ENCODE data around the gene DRC1.

The DRC1 gene

DNA sequence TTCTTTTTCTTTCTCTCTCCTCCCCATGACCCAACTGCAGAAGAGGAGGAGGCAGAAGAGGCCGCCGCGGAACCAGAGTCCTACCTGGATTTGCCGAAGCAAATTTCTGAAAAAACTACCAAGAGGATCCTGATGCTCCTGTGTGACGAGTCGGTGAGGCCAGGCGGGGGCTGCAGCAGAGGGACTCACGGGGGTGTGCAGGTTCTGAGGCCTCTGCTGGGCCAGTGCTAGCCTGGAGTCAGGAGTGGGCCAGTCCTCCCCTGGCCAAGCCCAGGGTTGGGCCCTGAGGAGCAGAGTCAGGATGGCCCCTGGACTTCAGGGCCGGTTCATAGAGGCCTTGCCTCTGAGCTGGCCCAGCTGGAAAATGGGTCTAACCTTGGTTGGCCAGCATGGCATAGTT, 46.9 kb downstream of the DRC1 start:
- DNase-seq (ENCODE audit: low read depth, low spot score) = no peak

DNA sequence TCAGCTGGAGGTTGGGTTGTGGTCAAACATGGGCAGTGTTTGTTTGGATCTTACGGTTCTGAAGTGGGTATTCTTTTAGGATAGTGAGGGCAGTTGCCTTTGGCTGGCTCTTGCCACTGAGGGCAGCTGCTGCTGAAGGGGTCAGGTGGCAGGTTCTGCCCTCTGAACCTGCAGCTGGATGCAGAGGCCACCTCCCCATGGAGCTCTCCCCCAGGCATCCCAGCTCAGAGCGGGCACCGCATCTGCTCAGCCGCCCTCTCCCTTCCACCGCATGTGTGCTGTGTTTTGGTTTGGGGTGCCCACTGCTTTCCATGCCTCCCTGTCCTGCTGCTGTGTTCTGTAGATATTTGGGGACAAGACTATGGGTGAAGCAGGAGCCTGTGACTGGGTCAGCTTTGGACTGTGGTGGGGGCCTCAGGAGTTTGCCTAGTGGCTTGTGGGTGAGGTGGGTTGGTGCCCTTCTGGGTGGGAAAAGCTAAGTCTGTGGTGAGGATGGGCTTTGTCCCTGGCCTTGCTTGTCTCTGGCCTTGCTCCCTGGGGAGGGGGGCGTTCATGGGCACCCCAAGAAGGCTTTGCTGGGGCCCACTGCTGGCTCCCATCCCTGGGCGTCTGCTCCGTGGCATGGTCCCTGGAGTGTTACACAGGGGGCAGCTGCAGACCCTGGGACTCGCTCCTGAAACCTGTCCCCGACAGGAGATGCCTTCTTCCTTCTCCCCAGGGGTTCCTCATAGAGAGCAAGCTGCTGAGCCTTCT, 47.7 kb downstream of the DRC1 start:
- no peak for DNase-seq (ENCODE audit: low read depth, low spot score)

DNA sequence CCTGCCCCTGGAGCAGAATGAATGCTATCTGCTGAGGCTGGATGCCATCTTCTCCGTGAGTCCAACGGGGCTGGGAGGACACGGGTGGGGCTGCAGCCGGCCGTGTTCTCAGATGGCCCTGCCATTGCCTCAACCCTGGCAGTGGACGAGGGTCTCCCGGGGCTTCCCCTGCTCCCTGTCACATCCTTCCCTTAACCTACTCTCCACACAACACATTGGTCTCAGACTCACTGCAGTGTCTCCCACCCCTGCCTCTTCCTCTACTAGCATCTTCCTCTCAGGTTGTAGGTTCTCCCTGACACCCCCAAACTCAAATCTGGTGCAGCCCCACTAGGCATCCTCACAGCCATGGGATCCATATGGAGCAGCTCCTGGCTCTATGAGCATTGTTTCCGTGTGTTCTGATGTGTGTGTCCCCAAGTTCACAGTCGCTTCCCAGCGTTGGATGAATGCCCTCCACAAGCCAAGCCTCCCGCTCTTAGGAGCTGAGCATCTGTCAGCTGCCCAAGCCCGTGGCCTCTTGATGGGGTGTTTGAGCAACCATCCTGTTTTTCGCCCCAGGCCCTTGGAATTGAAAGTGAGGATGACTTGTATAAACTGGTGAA, 48.4 kb downstream of the DRC1 start:
- DNase-seq (ENCODE audit: low read depth, low spot score) = no peak

DNA sequence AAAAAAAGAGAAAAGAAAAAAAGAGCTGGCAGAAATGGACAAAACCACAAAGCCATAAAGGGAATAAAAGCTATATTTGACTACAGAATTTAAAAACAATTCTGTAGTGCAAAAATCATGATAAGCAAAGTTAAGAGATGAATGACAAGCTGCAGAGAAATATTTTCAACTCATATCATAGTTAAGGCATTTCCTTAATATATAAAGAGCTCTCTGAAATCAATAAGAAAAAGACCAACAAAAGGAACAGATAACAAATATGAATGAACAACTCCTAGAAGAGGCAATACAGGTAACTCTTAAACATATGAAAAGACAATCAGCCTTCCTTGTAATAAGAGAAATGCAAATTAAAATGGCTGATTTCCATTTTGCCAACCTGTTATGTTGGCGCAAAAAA, 50.0 kb downstream of the DRC1 start:
- no peak for DNase-seq (ENCODE audit: low read depth, low spot score)

GRCh38 chr2:26453421-26454329, 52.0 kb downstream of the DRC1 start:
- no peak for DNase-seq (ENCODE audit: low read depth, low spot score)

DNA sequence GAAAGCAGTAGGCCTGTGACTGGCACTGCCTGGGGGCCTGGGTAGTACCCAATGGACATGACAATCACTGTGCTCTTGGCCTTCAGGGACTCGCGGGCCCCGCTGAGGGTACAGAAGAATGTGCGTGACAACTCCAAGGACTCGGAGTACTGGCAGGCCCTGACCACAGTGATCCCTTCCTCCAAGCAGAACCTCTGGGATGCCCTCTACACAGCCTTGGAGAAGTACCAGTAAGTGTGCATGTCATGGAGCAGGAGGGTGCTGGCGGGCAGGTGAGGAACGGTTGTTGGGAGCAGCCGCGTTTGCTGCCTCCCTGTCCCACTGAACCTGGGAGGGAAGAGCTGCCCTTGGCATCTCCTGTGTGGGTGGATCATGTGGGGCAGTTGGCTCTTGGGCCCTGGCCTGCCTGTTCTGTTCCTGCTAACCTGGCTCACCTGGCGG, 52.9 kb downstream of the DRC1 start:
- no peak for DNase-seq (ENCODE audit: low read depth, low spot score)

DNA sequence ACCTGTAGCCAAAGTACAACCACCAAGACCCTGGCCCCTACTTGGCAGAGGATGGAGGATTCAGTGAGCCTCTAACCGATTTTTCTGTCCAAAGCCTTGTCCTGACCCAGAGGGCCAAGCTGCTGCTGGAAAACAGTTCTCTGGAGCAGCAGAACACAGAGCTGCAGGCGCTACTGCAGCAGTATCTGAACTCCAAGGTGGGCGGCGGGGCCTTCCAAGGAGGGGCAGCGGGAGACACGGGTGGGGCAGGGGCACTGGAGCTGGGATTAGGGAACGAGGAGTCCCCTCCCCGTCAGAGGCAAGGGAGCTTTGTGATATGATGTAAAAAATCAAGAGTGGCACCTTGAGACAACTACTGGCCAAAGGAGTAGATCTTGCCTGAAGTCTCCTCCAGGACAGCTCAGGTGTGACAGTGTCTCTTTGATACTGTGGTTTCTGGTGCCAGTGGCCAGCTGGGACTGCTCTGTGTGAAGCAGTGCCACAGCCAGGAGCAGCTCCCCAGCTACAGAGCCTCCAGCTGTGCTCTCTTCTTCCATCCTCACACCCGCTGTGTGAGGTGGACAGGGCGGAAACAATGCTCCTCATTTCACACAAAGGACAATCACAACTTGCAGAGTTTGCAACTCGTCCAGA, 53.4 kb downstream of the DRC1 start:
- no peak for DNase-seq (ENCODE audit: low read depth, low spot score)

DNA sequence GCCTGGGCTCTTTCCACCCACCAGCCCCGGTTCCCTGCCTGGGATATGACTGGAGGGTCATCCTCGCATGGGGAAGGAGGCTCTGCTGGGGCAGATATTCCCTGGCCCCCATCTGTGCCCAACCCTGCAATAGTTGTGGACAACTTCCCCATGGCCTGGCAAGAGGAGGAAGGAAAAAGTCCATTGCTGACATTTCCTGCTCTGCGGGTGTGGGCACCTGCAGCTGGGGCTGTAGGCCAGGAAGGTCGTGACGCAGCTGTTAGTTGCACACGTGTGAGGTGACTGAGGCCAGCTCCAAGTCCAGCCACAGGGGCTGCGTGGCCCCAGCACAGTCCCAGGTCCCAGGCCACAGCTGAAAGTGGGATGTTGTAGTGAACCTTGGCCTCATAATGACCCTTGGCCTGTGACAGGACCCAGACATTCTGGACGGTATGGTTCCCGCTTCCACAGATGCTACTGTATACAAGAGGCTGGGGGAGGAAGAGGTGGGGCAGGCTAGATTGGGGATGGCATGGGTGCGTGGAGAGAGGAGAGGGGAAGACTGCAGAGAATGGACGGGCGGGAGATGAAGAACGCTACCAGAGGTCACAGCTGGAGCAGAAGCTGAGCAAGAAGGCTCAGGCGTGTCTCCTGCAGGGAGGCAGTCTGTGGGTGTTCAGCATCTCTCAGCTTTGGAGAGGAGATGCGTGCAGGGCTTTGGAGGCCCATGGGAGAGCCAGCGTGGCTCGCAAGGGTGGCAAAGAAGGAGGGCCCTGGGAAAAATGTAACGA, 54.1 kb downstream of the DRC1 start:
- no peak for DNase-seq (ENCODE audit: low read depth, low spot score)

DNA sequence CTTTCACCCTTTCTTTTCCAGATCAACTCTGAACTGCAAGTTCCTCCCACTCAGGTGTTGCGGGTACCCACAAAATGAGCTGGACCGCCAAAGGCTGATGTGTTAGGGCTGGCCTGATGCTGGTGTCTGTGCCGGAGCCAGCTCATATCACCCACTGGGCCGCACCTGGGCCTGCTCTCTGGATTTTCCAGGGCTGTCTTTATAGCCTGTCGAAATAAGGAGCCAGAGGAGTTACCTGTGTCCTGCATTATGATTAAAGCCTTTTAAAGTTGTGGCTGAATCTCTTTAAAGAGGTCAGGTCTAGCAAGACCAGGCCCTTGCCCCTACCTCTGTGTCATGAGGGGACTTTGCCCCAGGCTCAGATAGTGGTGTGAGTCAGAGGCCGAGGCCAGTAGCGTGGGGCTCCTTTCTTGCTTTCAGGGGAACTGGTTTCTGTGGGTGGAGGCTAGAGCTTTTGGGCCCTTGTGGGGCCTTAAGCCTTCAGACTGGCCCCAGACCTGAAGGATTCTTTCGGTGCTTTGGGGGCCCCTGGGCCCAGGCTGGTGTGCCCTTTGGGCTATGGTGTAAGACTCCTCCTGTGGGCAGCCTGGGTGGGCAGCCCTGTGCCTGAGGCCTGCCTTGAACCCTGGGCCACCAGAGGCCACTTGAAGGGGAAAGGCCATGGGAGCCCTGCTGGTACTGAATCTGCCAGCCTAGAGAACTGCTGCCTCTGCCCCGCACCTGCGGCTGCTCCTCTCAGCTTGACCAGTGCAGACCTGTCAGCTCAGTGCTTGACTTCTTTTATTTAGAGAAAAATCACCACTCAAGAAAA, 54.9 kb downstream of the DRC1 start:
- DNase-seq (ENCODE audit: low read depth, low spot score) = no peak

- no peak for DNase-seq (ENCODE audit: low read depth, low spot score)
Observed at GRCh38 chr2:26457251-26457666, 55.5 kb downstream of the DRC1 start.

GRCh38 chr2:26457695-26458364, 56.1 kb downstream of the DRC1 start:
- DNase-seq (ENCODE audit: low read depth, low spot score) = no peak

- no peak for DNase-seq (ENCODE audit: low read depth, low spot score)
Observed at GRCh38 chr2:26458365-26459042, 56.8 kb downstream of the DRC1 start.

- DNase-seq (ENCODE audit: low read depth, low spot score) = no peak
Observed at GRCh38 chr2:26459991-26460612, 58.4 kb downstream of the DRC1 start.

GRCh38 chr2:26460613-26461031, 58.9 kb downstream of the DRC1 start:
- no peak for DNase-seq (ENCODE audit: low read depth, low spot score)

DNA sequence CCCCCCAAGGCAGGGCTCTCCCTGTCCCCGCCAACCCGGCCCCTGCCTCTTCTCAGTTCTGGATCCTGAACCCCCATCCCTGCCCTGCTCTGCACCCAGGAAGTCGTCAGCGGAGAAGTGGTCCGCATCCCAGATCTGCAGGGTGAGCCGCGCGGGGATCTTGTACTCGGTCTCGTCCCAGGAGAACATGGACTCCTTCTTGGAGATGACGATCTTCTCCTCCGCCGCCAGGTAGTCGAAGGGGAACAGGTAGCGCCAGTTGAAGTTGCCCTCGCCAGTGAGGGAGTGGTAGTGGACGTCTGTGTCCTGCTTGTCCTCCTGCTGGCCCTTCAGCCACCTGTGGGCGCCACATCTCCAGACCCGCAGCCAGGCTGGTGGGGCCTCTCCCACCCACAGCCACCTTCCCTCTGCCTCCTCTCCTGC, 59.9 kb downstream of the DRC1 start:
- no peak for DNase-seq (ENCODE audit: low read depth, low spot score)

DNA sequence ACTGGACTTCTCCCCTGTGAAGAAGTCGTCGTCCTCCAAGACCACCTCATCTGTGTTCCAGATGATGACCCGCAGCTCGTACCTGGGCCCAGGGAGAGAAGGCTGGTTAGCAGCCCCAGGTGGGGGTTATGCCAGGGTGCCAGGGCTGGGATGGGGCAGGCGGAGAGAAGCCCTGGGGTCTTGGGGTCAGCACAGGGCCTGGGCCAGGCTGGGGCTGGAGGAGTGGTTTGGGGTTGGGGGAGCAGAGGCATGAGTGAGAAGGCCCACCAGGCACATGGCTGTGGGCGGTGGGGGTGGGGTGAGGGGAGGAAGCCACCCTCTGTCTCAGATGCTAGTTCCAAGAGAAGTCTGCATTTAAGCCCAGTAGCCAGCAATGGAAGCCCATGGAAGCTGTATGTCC, 60.4 kb downstream of the DRC1 start:
- DNase-seq (ENCODE audit: low read depth, low spot score) = no peak

DNA sequence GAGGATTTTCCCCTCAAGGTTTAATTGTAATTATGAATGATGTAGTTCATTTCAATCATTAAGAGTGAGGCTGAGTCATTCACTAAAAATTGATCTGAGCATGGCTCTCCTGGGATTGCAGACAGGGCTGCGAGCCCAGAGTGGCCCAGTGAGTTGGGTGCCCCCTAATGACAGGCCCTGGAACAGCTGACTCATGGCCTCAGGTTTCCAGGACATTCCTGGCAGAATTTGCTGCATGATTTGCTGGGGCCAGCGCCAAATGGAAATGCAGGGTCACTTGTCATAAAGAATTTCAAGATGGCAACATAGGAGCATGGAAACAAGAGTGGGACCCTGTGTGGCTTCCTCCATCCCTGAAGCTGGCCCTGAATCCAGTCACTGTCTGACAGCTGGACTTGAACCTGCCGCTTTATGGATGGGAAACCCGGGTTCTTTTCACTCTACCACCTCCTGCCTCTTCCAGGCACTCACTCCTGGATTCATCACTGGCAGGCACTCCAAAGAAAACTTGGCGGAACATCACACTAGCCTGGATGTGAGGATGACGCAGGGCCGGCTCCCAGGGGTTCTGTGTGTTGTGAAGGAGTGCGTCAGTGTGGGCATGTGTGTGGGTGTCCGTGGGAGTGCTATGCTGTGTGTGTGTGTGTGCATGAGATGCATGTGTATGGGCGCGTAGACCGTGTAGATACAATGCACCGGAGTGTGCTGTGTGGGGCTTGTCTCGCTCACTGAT, 61.0 kb downstream of the DRC1 start:
- DNase-seq (ENCODE audit: low read depth, low spot score) = no peak
